ENCODE results near the gene GPR146.

Gene GPR146

DNA sequence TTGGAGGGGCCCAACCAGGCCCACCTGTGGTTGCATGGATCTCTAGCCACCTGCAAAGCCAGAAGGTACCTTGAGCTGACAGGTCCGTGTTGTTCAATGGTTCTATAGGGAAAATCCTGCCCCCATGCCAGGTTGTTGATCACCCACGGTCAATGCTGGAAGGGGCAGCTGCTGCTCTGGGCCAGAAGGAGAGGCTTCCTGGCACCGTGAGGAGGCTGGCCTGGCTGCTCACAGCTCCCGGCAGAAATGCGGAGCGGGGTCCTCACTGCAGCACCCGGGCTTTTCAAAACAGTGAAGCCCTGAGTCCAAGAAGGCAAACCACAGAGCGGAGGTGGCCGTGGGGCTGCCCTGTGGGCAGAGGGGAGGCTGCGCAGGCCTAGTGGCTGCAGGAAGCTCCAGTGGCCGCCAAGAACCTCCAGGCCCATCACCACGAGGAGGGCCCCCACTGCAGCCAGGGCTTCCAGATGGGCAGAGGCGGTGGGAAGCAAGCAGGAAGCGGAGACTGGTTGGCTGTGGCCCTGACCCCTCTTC lies 25.0 kb upstream of the GPR146 start:
- H2AK5ac ChIP-seq (ENCODE audit: low read depth, low read length): no peak overlapping the region
- H2BK15ac ChIP-seq (ENCODE audit: low read length): no peak overlapping the region
- no peak overlapping the region for H3K9ac ChIP-seq (ENCODE audit: low read depth, low read length, poor library complexity)
- H3K4me1 ChIP-seq (ENCODE audit: control insufficient read depth in 2 of 2, insufficient read depth in 1 of 2, low read depth in 1 of 2, low read length in 2 of 2): peaks cover 4 to 8% of the 10 kb centered on the region in 2 donors
- peak overlapping the region; percentile 21 for H3K14ac ChIP-seq (ENCODE audit: low read length)
- no peak overlapping the region for H3K4ac ChIP-seq (ENCODE audit: low read length)
- peaks cover 14 to 21% of the 10 kb centered on the region in 2 donors for H3K9me3 ChIP-seq (replicated peaks in 1 of 2; ENCODE audit: control insufficient read depth in 2 of 2, insufficient read depth in 1 of 2, low read depth in 1 of 2, low read length in 2 of 2)
- H3K4me3 ChIP-seq (ENCODE audit: low read length in 2 of 2): no peak overlapping the region
- peaks cover 20 to 69% of the 10 kb centered on the region in 2 donors for H3K36me3 ChIP-seq (replicated peaks in 1 of 2; ENCODE audit: control insufficient read depth in 2 of 2, insufficient read depth in 2 of 2, low read length in 2 of 2)
- no peak overlapping the region for H3K18ac ChIP-seq (ENCODE audit: low read length)
- no peak overlapping the region for H4K91ac ChIP-seq (ENCODE audit: low read depth, low read length, poor library complexity)
- no CpG with 5 or more reads among the region's 14 CpGs for WGBS, 2 donors (ENCODE audit: extremely low coverage in 2 of 2, insufficient read length in 2 of 2, insufficient replicate concordance in 1 of 2)
- DNase-seq (ENCODE audit: low spot score): no peak
- no peak overlapping the region for H3K27ac ChIP-seq (replicated peaks; ENCODE audit: low read length)
- H3K79me1 ChIP-seq (ENCODE audit: low read depth, low read length): peaks cover 38% of the 10 kb centered on the region
- H2BK12ac ChIP-seq (ENCODE audit: low read length): no peak overlapping the region
- no peak overlapping the region for H2BK120ac ChIP-seq (ENCODE audit: low read depth, low read length)
- no peak overlapping the region for H4K8ac ChIP-seq (ENCODE audit: low read depth, low read length)
- no peaks in the 10 kb centered on the region for H3K27me3 ChIP-seq (ENCODE audit: control insufficient read depth in 3 of 3, insufficient read depth in 3 of 3, low read depth in 1 of 3, low read length in 3 of 3)
- no peak overlapping the region for H2AFZ ChIP-seq (ENCODE audit: low read length)
- H3K4me2 ChIP-seq (ENCODE audit: insufficient read depth, low read length, poor library complexity, severe bottlenecking): no peak overlapping the region
- peak overlapping the region; percentile 43 for H3K23ac ChIP-seq (ENCODE audit: low read depth, low read length, poor library complexity)
- H2BK5ac ChIP-seq (ENCODE audit: low read length): peak overlapping the region; percentile 5

DNA sequence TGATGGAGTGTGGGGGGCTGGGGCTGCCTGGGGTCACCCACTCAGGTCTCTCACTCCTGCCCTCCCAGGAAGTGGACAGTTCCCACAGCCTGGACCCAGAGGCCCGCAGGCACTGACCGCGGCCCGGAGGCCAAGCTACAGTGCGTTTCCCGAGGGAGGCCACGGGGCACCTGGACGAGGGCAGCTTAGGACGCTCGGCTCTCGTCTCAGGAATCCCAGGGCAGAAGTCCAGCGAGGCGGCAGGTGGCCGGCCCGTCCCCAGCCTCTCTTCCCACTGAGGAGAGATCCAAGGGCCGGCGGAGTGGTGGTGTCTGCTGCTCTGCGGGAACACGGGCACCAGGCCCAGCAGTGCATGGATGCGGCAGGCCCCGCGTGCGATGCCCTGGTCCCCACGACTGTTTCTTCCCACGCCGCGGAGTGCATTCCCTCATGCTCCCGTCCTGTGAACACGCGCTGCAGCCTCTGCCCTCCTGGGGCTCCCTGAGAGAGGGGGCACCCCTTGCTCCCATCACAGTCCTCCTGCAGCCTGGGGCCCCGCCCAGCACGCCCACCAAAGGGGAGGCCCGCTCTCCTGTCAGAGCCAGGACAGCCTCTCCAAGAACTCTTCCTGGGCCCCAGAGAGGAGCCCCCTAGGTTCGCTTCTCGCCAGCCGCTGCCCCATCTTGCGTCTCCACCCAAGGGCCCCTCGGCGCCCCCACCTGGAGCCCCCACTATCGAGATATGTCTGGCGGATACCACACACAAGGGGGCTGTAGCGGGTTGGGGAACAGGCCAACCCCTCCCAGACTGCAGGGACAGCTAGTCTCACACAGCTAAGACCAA lies 24.3 kb upstream of the GPR146 start:
- Histone ChIP-seq H3K4me3 (ENCODE audit: low read length in 2 of 2) (no peak overlapping the region), H3K27me3 (ENCODE audit: control insufficient read depth in 3 of 3, insufficient read depth in 3 of 3, low read depth in 1 of 3, low read length in 3 of 3) (no peaks in the 10 kb centered on the region), H3K4ac (ENCODE audit: low read length) (no peak overlapping the region), H2AK5ac (ENCODE audit: low read depth, low read length) (no peak overlapping the region), H2BK12ac (ENCODE audit: low read length) (no peak overlapping the region), H2BK15ac (ENCODE audit: low read length) (no peak overlapping the region), H3K9me3 (replicated peaks in 1 of 2; ENCODE audit: control insufficient read depth in 2 of 2, insufficient read depth in 1 of 2, low read depth in 1 of 2, low read length in 2 of 2) (peaks cover 12 to 21% of the 10 kb centered on the region in 2 donors), H4K8ac (ENCODE audit: low read depth, low read length) (no peak overlapping the region), H4K91ac (ENCODE audit: low read depth, low read length, poor library complexity) (no peak overlapping the region), H3K18ac (ENCODE audit: low read length) (no peak overlapping the region), H2AFZ (ENCODE audit: low read length) (no peak overlapping the region), H3K14ac (ENCODE audit: low read length) (peak overlapping the region; percentile 38), H3K36me3 (replicated peaks in 1 of 2; ENCODE audit: control insufficient read depth in 2 of 2, insufficient read depth in 2 of 2, low read length in 2 of 2) (peaks cover 20 to 75% of the 10 kb centered on the region in 2 donors), H3K9ac (ENCODE audit: low read depth, low read length, poor library complexity) (no peak overlapping the region), H3K79me1 (ENCODE audit: low read depth, low read length) (peaks cover 38% of the 10 kb centered on the region), H3K4me1 (ENCODE audit: control insufficient read depth in 2 of 2, insufficient read depth in 1 of 2, low read depth in 1 of 2, low read length in 2 of 2) (peaks cover 4 to 8% of the 10 kb centered on the region in 2 donors), H3K27ac (replicated peaks; ENCODE audit: low read length) (no peak overlapping the region), H3K4me2 (ENCODE audit: insufficient read depth, low read length, poor library complexity, severe bottlenecking) (no peak overlapping the region), H2BK120ac (ENCODE audit: low read depth, low read length) (no peak overlapping the region), H2BK5ac (ENCODE audit: low read length) (peak overlapping the region; percentile 43), H3K23ac (ENCODE audit: low read depth, low read length, poor library complexity) (peak overlapping the region; percentile 43)
- no peak for DNase-seq (ENCODE audit: low spot score)
- no CpG with 5 or more reads among the region's 42 CpGs for WGBS, 2 donors (ENCODE audit: extremely low coverage in 2 of 2, insufficient read length in 2 of 2, insufficient replicate concordance in 1 of 2)

DNA sequence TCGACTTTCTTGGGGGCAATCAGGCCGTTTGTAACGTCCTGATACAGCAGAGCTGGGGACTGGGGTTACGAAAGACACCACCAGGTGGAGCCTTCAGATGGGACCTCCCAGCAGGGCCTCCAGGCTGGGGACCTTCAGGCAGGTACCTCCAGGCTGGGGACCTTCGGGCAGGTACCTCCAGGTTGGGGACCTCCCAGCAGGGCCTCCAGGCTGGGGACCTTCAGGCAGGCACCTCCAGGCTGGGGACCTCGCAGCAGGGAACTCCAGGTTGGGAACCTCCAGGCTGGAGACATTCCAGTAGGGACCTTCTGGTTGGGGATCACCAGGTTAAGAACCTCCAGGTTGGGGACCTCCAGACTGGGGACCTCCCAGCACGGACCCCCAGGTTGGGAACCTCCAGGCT lies 23.5 kb upstream of the GPR146 start:
- no CpG with 5 or more reads among the region's 7 CpGs for WGBS, 2 donors (ENCODE audit: extremely low coverage in 2 of 2, insufficient read length in 2 of 2, insufficient replicate concordance in 1 of 2)
- no peak overlapping the region for H3K14ac ChIP-seq (ENCODE audit: low read length)
- H2BK12ac ChIP-seq (ENCODE audit: low read length): no peak overlapping the region
- peaks cover 23 to 84% of the 10 kb centered on the region in 2 donors for H3K36me3 ChIP-seq (replicated peaks in 1 of 2; ENCODE audit: control insufficient read depth in 2 of 2, insufficient read depth in 2 of 2, low read length in 2 of 2)
- H2BK120ac ChIP-seq (ENCODE audit: low read depth, low read length): no peak overlapping the region
- no peak overlapping the region for H3K27ac ChIP-seq (replicated peaks; ENCODE audit: low read length)
- H2AFZ ChIP-seq (ENCODE audit: low read length): no peak overlapping the region
- no peak overlapping the region for H3K4me3 ChIP-seq (ENCODE audit: low read length in 2 of 2)
- peaks cover 41% of the 10 kb centered on the region for H3K79me1 ChIP-seq (ENCODE audit: low read depth, low read length)
- no peak overlapping the region for H2BK15ac ChIP-seq (ENCODE audit: low read length)
- no peak overlapping the region for H4K8ac ChIP-seq (ENCODE audit: low read depth, low read length)
- peak overlapping the region; percentile 18 for H2AK5ac ChIP-seq (ENCODE audit: low read depth, low read length)
- DNase-seq (ENCODE audit: low spot score): no peak
- no peak overlapping the region for H3K18ac ChIP-seq (ENCODE audit: low read length)
- no peak overlapping the region for H3K4ac ChIP-seq (ENCODE audit: low read length)
- H3K9me3 ChIP-seq (replicated peaks in 1 of 2; ENCODE audit: control insufficient read depth in 2 of 2, insufficient read depth in 1 of 2, low read depth in 1 of 2, low read length in 2 of 2): peaks cover 12 to 21% of the 10 kb centered on the region in 2 donors
- no peak overlapping the region for H3K4me2 ChIP-seq (ENCODE audit: insufficient read depth, low read length, poor library complexity, severe bottlenecking)
- no peaks in the 10 kb centered on the region for H3K27me3 ChIP-seq (ENCODE audit: control insufficient read depth in 3 of 3, insufficient read depth in 3 of 3, low read depth in 1 of 3, low read length in 3 of 3)
- H3K23ac ChIP-seq (ENCODE audit: low read depth, low read length, poor library complexity): no peak overlapping the region
- H2BK5ac ChIP-seq (ENCODE audit: low read length): peak overlapping the region; percentile 43
- peaks cover under 1 to 2% of the 10 kb centered on the region in 2 donors for H3K4me1 ChIP-seq (ENCODE audit: control insufficient read depth in 2 of 2, insufficient read depth in 1 of 2, low read depth in 1 of 2, low read length in 2 of 2)
- no peak overlapping the region for H4K91ac ChIP-seq (ENCODE audit: low read depth, low read length, poor library complexity)
- no peak overlapping the region for H3K9ac ChIP-seq (ENCODE audit: low read depth, low read length, poor library complexity)

DNA sequence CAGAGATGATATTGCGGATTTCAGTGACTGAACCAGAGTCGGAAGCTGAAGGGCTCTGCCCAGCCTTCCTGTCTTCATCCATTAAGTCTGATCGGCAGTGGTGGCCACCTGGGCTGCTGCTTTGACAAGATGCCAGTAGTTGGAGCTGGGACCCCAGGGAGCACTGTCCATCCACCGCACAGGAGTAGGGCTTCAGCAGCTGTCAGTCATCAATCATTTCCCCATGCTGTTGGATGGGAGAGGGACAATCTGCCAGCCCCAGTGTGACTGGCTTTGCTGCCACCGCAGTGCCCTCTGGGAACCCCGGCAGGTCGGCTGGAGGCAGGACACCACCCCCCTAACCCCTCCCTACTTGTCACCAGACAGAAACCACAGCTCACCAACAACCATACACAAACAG lies 23.0 kb upstream of the GPR146 start:
- no peak overlapping the region for H4K8ac ChIP-seq (ENCODE audit: low read depth, low read length)
- peaks cover 28 to 89% of the 10 kb centered on the region in 2 donors for H3K36me3 ChIP-seq (replicated peaks in 1 of 2; ENCODE audit: control insufficient read depth in 2 of 2, insufficient read depth in 2 of 2, low read length in 2 of 2)
- H2AK5ac ChIP-seq (ENCODE audit: low read depth, low read length): no peak overlapping the region
- peaks cover 0 to under 1% of the 10 kb centered on the region in 2 donors for H3K4me1 ChIP-seq (ENCODE audit: control insufficient read depth in 2 of 2, insufficient read depth in 1 of 2, low read depth in 1 of 2, low read length in 2 of 2)
- no peak overlapping the region for H2BK5ac ChIP-seq (ENCODE audit: low read length)
- H3K4me2 ChIP-seq (ENCODE audit: insufficient read depth, low read length, poor library complexity, severe bottlenecking): no peak overlapping the region
- H3K27me3 ChIP-seq (ENCODE audit: control insufficient read depth in 3 of 3, insufficient read depth in 3 of 3, low read depth in 1 of 3, low read length in 3 of 3): no peaks in the 10 kb centered on the region
- H3K23ac ChIP-seq (ENCODE audit: low read depth, low read length, poor library complexity): no peak overlapping the region
- no peak overlapping the region for H2AFZ ChIP-seq (ENCODE audit: low read length)
- H3K4ac ChIP-seq (ENCODE audit: low read length): no peak overlapping the region
- no peak overlapping the region for H3K27ac ChIP-seq (replicated peaks; ENCODE audit: low read length)
- peaks cover 43% of the 10 kb centered on the region for H3K79me1 ChIP-seq (ENCODE audit: low read depth, low read length)
- no peak overlapping the region for H2BK120ac ChIP-seq (ENCODE audit: low read depth, low read length)
- H2BK15ac ChIP-seq (ENCODE audit: low read length): no peak overlapping the region
- no peak for DNase-seq (ENCODE audit: low spot score)
- no peak overlapping the region for H3K9ac ChIP-seq (ENCODE audit: low read depth, low read length, poor library complexity)
- H4K91ac ChIP-seq (ENCODE audit: low read depth, low read length, poor library complexity): no peak overlapping the region
- no peak overlapping the region for H3K4me3 ChIP-seq (ENCODE audit: low read length in 2 of 2)
- H3K9me3 ChIP-seq (replicated peaks in 1 of 2; ENCODE audit: control insufficient read depth in 2 of 2, insufficient read depth in 1 of 2, low read depth in 1 of 2, low read length in 2 of 2): peaks cover 12 to 21% of the 10 kb centered on the region in 2 donors
- WGBS, 2 donors (ENCODE audit: extremely low coverage in 2 of 2, insufficient read length in 2 of 2, insufficient replicate concordance in 1 of 2): no CpG with 5 or more reads among the region's 7 CpGs
- H3K18ac ChIP-seq (ENCODE audit: low read length): no peak overlapping the region
- H2BK12ac ChIP-seq (ENCODE audit: low read length): no peak overlapping the region
- no peak overlapping the region for H3K14ac ChIP-seq (ENCODE audit: low read length)
